Stimulated activated naive CD4-positive, alpha-beta T cell (primary cell): ENCODE data around the gene USP32.

Experiments used
- DNase-seq, 6 experiments: peaks; one replicate each; lab custom pipeline; 2025; lab: John Stamatoyannopoulos, UW

USP32 gene

GRCh38 chr17:60171753-60172079 lies 220.2 kb downstream of the USP32 start:
- no peak for DNase-seq

- DNase-seq, result no peak
Measured at GRCh38 chr17:60170835-60171752, 220.8 kb downstream of the USP32 start.

DNA sequence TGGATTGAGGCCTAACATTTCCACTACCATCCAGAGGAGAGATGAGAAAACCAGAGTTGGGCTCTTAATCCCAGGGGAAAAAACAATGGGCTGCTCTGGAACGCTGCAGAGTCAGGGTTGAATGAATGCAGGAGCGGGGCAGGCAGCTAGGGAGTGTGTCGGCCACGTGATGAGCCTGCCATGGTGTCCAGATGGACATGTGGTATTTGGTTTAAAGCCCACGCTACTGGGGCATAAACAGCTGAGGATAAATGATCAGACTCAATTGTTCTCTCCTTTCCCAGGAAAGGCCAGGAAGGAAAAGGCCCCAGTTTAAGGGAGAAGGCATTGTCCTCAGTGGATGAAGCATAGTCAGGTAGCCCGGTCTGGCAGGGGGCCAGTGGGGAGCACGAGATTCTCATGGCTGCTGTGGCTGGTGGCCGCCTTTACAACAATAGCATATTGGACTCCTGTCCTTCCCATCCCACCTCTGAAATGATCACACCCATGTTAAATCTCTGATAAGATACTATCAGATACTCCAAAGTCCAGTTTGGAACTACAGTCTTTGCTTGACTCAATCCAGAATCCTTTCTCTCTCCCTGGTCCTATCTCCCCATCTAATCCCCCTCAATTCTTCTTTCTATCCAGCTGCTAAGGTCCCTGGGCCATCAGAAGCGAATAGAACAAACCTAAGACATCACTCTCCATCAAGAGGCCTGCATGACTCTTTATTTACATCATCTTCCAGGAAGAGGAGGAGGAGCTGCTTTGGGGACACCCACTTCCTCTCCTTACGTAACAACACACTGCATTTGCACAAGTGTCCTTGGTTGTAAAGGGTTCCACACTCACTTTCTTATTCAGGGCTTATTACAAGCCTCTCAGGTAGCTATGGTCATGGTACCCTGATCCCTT lies 221.8 kb downstream of the USP32 start:
- DNase-seq, result peak in 2 of 6 experiments; percentile 24 to 29

DNA sequence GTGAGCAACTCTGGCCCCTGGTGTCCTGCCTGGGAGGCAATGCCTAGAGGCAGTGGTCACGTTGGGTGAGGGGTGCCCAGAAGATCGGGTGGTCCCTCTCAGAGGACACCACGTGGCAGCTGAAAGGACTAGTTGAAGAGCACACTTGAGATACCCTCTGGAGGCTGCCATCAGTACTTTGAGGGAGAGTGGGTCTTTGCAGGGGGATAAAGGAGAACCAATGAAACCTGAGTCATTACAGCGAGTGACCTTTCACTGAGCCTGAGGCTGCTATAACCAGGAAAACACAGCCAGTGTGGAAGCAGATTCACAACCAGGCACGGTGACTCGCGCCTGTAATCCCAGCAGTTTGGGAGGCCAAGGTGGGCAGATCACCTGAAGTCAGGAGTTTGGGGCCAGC lies 223.3 kb downstream of the USP32 start:
- DNase-seq, result no peak

DNA sequence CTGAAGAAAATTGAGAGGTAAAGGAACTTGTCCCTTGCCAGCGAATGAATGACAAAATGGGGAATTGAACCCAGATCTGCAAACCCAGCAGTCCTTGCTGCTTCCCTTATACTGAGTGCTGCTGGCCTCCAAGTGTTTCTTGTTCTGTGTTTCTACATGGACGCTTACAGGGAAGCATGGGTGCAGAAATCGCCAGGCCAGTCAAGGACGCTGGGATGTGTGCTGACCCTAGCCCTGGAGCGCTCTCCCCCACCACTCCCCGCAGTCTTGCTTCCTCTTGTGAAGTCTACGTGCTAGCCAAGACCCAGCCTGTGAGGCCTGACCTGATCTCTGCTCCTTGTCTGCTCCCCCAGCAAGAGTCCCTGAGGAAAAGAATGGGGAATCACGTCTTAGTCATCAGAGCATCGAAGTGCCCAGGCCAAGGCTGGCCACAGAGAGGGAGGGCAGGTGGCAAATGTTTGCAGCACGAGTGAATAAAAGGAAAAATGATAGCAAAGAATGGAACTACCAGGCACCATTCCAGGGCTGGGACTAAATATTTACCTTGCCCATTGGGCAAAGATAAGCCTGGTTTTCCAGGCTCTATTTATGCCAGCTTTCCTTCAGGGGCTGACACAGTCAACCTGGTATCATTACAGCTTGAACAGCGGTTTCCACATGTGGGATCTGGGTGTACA lies 224.7 kb downstream of the USP32 start:
- no peak for DNase-seq

- DNase-seq, result no peak
Measured at GRCh38 chr17:60165971-60166370, 226.0 kb downstream of the USP32 start.

DNA sequence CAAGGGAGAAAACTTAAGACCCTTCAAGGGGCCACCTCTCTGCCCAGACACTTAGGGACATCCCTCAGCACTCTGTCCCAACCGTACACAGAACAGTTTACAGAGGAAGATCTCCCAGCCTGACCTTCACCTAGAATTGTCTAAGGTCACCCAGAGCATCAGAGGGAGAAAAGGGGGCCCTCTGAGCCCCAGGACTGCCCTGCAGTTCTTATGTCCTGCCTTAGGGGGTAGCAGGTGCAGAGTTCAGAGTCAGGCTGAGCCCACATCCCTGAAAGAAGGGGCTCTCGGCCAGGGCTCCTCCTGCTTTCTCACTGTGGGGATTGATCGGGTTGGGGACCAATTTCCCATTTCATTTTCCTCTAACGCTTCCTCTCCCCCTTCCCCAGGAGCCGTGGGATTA lies 226.7 kb downstream of the USP32 start:
- no peak for DNase-seq

DNA sequence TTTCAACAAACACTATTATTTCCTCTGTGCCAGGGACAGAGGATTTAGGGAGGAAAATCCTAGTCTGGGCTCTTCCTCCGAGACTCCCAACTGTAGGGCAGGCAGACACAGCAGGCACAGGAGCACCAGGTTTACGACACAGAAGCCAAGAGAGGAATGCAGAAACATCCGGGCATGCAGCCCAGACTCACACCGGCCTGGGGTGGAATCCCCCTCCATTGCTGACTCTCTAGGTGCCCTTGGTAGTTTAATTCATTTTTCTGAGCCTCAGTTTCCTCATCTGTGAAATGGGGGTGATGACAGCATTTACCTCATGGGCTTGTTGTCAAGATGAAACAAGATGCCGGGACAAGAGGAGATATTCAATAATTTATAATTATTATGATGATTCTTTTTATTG lies 227.2 kb downstream of the USP32 start:
- no peak for DNase-seq

DNA sequence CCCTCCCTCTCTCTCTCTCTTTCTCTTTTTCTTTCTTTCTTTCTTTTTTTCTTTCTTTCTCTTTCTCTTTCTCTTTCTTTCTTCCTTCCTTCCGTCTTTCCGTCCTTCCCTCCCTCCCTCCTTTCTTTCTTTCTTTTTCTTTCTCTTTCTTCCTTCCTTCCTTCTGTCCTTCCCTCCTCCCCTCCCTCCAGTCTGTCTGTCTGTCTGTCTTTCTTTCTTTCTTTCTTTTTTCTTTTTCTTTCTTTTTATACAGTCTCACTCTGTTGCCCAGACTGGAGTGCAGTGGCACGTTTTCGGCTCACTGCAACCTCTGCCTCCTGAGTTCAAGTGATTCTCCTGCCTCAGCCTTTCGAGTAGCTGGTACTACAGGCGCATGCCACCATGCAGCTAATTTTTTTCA lies 227.8 kb downstream of the USP32 start:
- no peak for DNase-seq

- no peak for DNase-seq
Measured at GRCh38 chr17:60163108-60163784, 228.7 kb downstream of the USP32 start.

GRCh38 chr17:60161598-60162330 lies 230.2 kb downstream of the USP32 start:
- no peak for DNase-seq

DNA sequence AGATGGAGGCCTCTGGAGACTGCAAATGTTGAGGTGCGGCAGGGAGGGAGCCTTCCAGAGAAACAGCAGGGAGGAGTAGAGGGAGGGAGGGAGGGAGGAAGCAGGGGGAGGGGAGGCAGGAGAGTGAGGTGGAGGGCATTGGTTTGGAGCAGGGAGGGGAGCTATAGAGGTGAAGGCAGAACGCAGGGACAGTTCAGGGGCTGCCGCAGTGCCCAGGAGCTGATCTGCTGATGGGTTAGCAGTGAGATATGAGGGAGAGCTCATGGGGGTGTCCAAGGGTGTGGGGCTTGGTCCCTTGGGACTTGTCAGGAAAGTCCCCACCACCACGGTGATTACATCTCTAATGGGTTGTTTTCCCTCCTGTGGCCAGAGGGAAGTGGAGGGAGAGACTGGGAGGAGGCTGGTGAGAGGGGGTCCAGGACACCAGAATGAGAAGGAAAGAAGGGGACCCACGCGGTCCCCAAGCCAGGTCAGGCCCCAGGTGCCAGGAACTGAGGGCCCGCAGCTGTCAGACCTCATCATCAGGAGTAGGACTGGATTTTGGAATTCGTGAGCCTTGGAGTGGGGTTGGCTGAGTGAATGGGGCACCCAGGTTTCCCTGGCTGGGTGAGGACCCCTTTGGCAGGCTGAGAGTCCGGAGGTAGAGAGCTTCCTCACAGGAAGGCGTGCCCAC lies 231.0 kb downstream of the USP32 start:
- no peak for DNase-seq

DNA sequence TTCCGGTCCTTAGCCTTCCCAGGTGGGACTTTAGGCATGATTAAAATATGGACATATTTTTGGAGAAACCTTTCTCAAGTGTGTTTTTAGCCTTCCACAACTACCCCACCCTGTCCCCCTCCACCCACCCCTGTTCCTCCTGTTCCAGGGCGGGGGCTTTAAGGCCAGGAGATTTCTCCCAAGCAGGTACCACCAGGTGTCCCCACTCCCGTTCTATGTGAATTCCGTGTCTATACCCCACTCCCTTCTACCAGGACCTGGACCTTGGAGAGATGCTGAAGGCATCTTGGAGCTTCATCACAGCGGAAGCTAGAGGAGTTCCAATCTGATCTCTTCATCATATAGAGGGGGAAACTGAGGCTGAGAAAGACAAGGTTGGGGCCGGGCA lies 232.5 kb downstream of the USP32 start:
- DNase-seq, result no peak

DNA sequence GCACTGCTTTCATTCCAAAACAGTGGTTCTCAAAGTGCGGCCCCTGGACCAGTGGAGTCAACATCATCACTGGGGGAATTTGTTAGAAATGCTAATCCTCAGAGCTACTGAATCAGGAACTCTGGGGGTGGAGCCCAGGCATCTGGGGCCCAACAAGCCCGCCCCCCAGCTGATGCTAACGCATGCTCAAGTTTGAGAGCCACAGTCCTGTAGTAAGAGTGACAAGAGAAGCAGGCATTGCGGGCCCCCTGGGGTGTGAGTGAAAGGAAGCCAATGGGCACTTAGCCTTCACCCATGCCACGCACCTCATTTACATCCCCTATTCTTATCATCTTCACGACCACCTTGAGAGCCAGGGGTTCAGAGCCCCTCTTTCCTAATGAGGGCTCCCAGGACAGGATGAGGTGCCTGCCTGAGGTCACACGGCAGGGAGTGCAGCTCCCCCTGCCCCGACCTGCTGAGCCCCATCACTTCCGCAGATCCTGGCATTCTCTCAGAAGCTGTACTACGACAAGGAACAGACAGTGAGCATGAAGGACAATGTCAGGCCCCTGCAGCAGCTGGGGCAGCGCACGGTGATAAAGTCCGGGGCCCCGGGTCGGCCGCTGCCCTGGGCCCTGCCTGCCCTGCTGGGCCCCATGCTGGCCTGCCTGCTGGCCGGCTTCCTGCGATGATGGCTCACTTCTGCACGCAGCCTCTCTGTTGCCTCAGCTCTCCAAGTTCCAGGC lies 233.0 kb downstream of the USP32 start:
- DNase-seq, result no peak

- DNase-seq, result no peak
Measured at GRCh38 chr17:60157487-60158040, 234.4 kb downstream of the USP32 start.

GRCh38 chr17:60156746-60157145 lies 235.2 kb downstream of the USP32 start:
- DNase-seq, result no peak

DNA sequence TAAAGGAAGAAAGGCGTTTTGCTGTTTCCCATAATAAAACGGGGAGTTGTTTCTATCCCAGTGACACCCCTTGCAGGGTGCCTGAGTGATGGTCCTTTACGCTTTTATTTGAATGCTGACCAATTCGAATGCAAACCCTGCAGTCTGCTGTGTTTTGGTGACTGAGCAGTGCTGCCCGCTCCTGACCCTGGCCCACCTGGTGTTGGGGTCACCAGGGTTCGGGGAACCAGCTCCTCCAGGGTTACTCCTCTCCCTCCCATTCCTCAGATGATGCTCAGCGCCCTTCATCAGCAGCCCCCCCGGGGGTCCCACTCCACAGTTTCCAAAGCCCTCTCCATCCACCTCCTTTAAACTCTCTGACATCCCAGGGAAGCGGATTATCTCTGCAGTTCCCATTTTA lies 236.1 kb downstream of the USP32 start:
- DNase-seq, result no peak

GRCh38 chr17:60155427-60155814 lies 236.5 kb downstream of the USP32 start:
- no peak for DNase-seq

DNA sequence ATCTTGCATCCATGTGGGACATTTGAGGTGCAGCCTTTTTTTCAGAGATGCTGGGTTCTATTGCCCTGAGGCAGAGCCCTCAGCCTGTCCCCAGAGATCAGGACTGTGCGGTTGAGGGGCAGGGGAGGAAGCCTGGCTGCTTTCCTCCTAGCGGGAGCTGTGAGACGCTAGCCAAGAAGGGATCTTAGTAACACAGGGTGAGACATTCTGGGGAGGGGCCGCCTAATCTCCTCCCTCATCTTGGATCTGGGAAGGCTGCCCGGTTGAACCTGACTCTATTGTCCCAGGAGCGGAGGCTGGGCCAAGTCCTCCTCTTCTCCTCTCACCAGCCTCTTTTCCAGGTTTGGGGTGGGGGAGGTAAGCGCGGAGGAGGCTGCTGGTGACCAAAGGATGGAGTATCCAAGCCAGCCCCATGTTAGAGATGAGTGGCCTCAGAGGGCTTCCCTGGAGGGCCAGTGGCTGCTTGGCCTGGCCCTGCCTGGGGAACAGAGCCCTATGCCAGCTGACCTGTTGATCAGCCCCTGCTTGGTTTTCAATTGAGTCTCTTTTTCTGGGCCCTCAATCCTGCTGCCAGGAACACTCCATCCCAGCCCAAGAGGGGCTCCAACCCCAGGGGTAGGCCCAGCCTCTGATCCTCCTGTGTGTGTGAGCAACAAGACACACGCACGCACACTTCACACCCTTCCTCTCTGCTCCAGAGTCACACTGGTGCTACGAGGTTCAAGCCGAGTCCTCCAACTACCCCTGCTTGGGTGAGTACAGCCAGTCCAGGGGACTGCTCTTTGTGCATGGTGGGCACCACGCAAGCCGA lies 237.1 kb downstream of the USP32 start:
- DNase-seq, result no peak
